Fibroblast of peridontal ligament (primary cell): Measurements from ENCODE around the gene FURIN.
A peak's percentile ranks its signal among the peaks of the same experiment; 100 is the strongest.
"Not testable (repeated sequence)": the region's sequence is repeated elsewhere in the genome, so short reads cannot be mapped to it uniquely, and the experiment has no call there.

ENCODE experiments used
- DNase-seq: peaks from one replicate; pipeline ENCODE4 v3.0.0-alpha.2; 2010; ENCODE audit errors: extremely low read depth

The FURIN gene

GRCh38 chr15:90870354-90871138 is 2.2 kb downstream of the FURIN start:
- peak; percentile 33 for DNase-seq

GRCh38 chr15:90871139-90871715 is 2.8 kb downstream of the FURIN start:
- no peak for DNase-seq

- DNase-seq: no peak
These were observed 3.5 kb downstream of the FURIN start for GRCh38 chr15:90871716-90872485.

GRCh38 chr15:90872486-90873184 is 4.2 kb downstream of the FURIN start:
- peak; percentile 55 for DNase-seq

- no peak for DNase-seq
These were observed 5.2 kb downstream of the FURIN start for GRCh38 chr15:90873488-90873997.

GRCh38 chr15:90873998-90874605 is 5.7 kb downstream of the FURIN start:
- DNase-seq: no peak

- DNase-seq: not testable (repeated sequence)
These were observed 6.6 kb downstream of the FURIN start for GRCh38 chr15:90874986-90875385.

- no peak for DNase-seq
These were observed 7.2 kb downstream of the FURIN start for GRCh38 chr15:90875549-90875981.

- no peak for DNase-seq
These were observed 7.7 kb downstream of the FURIN start for GRCh38 chr15:90876046-90876445.

GRCh38 chr15:90876512-90877170 is 8.3 kb downstream of the FURIN start:
- DNase-seq: no peak

- no peak for DNase-seq
These were observed 8.9 kb downstream of the FURIN start for GRCh38 chr15:90877315-90877714.

- DNase-seq: no peak
These were observed 9.6 kb downstream of the FURIN start for GRCh38 chr15:90877996-90878395.

- no peak for DNase-seq
These were observed 10.3 kb downstream of the FURIN start for GRCh38 chr15:90878660-90879059.

- DNase-seq: no peak
These were observed 11.5 kb downstream of the FURIN start for GRCh38 chr15:90879730-90880366.

- no peak for DNase-seq
These were observed 12.2 kb downstream of the FURIN start for GRCh38 chr15:90880381-90881145.

GRCh38 chr15:90881181-90881977 is 13.0 kb downstream of the FURIN start:
- no peak for DNase-seq

- DNase-seq: no peak
These were observed 13.8 kb downstream of the FURIN start for GRCh38 chr15:90881978-90882721.
